ENCODE measurements around the gene AFF4. TPM values are rescaled to one million over a fixed set of nuclear protein-coding genes. Genes with fewer than 3 reads are reported as not detected.

Gene AFF4
- total and polyA plus RNA-seq, 9 of the 15 experiments (the other 6 are each of a cell fraction or from before 2014, with no cell fraction given) = 1.7 to 25.8 (median 17.9) TPM

DNA sequence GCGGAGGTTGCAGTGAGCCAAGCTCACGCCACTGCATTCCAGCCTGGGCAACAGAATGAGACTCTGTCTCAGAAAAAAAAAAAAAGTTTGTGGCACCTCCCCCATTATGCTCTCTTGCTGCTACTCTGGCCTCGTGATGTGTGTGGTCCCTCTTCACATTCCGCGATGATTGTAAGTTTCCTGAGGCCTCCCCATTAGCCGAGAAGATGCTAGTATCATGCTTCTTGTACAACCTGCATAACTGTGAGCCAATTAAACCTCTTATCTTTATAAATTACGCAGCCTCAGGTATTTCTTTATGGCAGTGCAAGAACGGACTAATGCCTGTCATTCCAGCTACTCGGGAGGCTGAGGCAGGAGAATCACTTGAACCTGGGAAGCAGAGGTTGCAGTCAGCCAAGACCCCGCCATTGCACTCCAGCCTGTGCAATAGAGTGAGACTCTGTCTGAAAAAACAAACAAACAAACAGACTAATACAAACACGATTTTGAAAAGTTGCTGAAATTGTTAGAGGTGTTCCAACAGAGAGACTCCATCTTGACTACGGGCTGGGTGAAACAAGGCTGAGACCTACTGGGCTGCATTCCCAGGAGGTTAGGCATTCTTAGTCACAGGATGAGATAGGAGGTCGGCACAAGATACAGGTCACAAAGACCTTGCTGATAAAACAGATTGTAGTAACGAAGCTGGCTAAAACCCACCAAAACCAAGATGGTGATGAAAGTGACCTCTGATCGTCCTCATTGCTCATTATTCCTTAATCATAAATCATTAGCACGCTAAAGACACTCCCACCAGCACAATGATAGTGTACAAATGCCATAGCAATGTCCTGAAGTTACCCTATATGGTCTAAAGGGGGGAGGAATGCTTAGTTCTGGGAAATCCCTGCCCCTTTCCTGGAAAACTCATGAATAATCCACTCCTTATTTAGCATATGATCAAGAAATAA, 8.3 kb upstream of the AFF4 start (continued):
- TF ChIP-seq CBX2 (IDR thresholded peaks at IDR 0.05; ENCODE audit: insufficient read depth, low read length, poor library complexity, severe bottlenecking) = no peak
- no peak for TF ChIP-seq ZNF778 (CRISPR knock-in tag; IDR thresholded peaks at IDR 0.05)
- no peak for TF ChIP-seq TCFL5 (CRISPR knock-in tag; conservative IDR thresholded peaks at IDR 0.05)
- TF ChIP-seq NFYB (IDR thresholded peaks at IDR 0.05; ENCODE audit: extremely low read depth, insufficient read length) = no peak
- TF ChIP-seq BRD4 (IDR thresholded peaks at IDR 0.05) = no peak
- TF ChIP-seq PHF21A (IDR thresholded peaks at IDR 0.05; ENCODE audit: borderline replicate concordance, low read depth) = no peak
- no peak for TF ChIP-seq HOXB6 (CRISPR knock-in tag; IDR thresholded peaks at IDR 0.05; ENCODE audit: borderline replicate concordance)
- TF ChIP-seq NR1H2 (CRISPR knock-in tag; IDR thresholded peaks at IDR 0.05) = no peak
- TF ChIP-seq, protein P1, sequence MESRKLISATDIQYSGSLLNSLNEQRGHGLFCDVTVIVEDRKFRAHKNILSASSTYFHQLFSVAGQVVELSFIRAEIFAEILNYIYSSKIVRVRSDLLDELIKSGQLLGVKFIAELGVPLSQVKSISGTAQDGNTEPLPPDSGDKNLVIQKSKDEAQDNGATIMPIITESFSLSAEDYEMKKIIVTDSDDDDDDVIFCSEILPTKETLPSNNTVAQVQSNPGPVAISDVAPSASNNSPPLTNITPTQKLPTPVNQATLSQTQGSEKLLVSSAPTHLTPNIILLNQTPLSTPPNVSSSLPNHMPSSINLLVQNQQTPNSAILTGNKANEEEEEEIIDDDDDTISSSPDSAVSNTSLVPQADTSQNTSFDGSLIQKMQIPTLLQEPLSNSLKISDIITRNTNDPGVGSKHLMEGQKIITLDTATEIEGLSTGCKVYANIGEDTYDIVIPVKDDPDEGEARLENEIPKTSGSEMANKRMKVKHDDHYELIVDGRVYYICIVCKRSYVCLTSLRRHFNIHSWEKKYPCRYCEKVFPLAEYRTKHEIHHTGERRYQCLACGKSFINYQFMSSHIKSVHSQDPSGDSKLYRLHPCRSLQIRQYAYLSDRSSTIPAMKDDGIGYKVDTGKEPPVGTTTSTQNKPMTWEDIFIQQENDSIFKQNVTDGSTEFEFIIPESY (CRISPR knock-in tag; IDR thresholded peaks at IDR 0.05) = no peak
- TF ChIP-seq ZNF282 (CRISPR knock-in tag; IDR thresholded peaks at IDR 0.05) = no peak
- TF ChIP-seq MCM5 (IDR thresholded peaks at IDR 0.05; ENCODE audit: low read depth) = no peak
- TF ChIP-seq RFX5 (IDR thresholded peaks at IDR 0.05; ENCODE audit: low read depth, low read length) = no peak
- peak; percentile 13; the same call in 1 of the 2 replicates for TF ChIP-seq ZNF311 (CRISPR knock-in tag; IDR thresholded peaks at IDR 0.05)
- no peak for TF ChIP-seq NFATC3 (IDR thresholded peaks at IDR 0.05)
- no peak for TF ChIP-seq NFXL1 (CRISPR knock-in tag; IDR thresholded peaks at IDR 0.05)
- TF ChIP-seq WHSC1 (IDR thresholded peaks at IDR 0.05; ENCODE audit: low read length) = no peak
- TF ChIP-seq ZNF197 (CRISPR knock-in tag; IDR thresholded peaks at IDR 0.05; ENCODE audit: low read depth) = peak; percentile 89
- TF ChIP-seq SREBF1 (IDR thresholded peaks at IDR 0.05; ENCODE audit: borderline replicate concordance, low read depth, low read length) = no peak
- TF ChIP-seq C11orf30 (IDR thresholded peaks at IDR 0.05; ENCODE audit: low read depth) = no peak; the same call in 1 of the 2 replicates
- TF ChIP-seq, protein P2, sequence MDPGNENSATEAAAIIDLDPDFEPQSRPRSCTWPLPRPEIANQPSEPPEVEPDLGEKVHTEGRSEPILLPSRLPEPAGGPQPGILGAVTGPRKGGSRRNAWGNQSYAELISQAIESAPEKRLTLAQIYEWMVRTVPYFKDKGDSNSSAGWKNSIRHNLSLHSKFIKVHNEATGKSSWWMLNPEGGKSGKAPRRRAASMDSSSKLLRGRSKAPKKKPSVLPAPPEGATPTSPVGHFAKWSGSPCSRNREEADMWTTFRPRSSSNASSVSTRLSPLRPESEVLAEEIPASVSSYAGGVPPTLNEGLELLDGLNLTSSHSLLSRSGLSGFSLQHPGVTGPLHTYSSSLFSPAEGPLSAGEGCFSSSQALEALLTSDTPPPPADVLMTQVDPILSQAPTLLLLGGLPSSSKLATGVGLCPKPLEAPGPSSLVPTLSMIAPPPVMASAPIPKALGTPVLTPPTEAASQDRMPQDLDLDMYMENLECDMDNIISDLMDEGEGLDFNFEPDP (CRISPR knock-in tag; IDR thresholded peaks at IDR 0.05) = no peak
- TF ChIP-seq SP1 (CRISPR knock-in tag; IDR thresholded peaks at IDR 0.05) = no peak
- TF ChIP-seq, protein P3, sequence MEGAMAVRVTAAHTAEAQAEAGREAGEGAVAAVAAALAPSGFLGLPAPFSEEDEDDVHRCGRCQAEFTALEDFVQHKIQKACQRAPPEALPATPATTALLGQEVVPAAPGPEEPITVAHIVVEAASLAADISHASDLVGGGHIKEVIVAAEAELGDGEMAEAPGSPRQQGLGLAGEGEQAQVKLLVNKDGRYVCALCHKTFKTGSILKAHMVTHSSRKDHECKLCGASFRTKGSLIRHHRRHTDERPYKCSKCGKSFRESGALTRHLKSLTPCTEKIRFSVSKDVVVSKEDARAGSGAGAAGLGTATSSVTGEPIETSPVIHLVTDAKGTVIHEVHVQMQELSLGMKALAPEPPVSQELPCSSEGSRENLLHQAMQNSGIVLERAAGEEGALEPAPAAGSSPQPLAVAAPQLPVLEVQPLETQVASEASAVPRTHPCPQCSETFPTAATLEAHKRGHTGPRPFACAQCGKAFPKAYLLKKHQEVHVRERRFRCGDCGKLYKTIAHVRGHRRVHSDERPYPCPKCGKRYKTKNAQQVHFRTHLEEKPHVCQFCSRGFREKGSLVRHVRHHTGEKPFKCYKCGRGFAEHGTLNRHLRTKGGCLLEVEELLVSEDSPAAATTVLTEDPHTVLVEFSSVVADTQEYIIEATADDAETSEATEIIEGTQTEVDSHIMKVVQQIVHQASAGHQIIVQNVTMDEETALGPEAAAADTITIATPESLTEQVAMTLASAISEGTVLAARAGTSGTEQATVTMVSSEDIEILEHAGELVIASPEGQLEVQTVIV (CRISPR knock-in tag; IDR thresholded peaks at IDR 0.05; ENCODE audit: borderline replicate concordance) = no peak
- no peak; a peak in 1 of 4 replicates for TF ChIP-seq HDAC1 (IDR thresholded peaks at IDR 0.05)
- TF ChIP-seq ARID1B (IDR thresholded peaks at IDR 0.05) = peak; percentile 65

All from K562 (cell line).